Mesothelial cell of epicardium (in vitro differentiated cells): ENCODE results near the gene VPS8. TPM values are rescaled to one million over a fixed set of nuclear protein-coding genes. Genes with fewer than 3 reads are reported as not detected.

Experiments used
- DNase-seq, 2 experiments: peaks; one replicate each; pipeline ENCODE4 v3.0.0; 2021; ENCODE audit warnings: low spot score in 2 of 2; ENCODE audit not compliant: unreplicated experiment in 2 of 2
- H3K27ac Mint-ChIP-seq: 2 replicates; pipeline ENCODE4 v1.8.0; 2021; ENCODE audit warnings: mixed read lengths
- H3K27me3 Mint-ChIP-seq: 2 replicates; pipeline ENCODE4 v1.8.0; 2021; ENCODE audit warnings: low read depth, mixed read lengths
- H3K36me3 Mint-ChIP-seq: 2 replicates; pipeline ENCODE4 v1.8.0; 2021; ENCODE audit warnings: mixed read lengths
- H3K4me1 Mint-ChIP-seq: 2 replicates; pipeline ENCODE4 v1.8.0; 2021; ENCODE audit warnings: mixed read lengths
- H3K4me3 Mint-ChIP-seq: 2 replicates; pipeline ENCODE4 v1.8.0; 2021; ENCODE audit warnings: mild to moderate bottlenecking, moderate library complexity, mixed read lengths
- H3K9me3 Mint-ChIP-seq: 2 replicates; pipeline ENCODE4 v1.8.0; 2021; ENCODE audit warnings: mixed read lengths
- CTCF ChIP-seq: fragments of 200-600 bp; sonication (generic); IDR thresholded peaks from one replicate; pipeline ENCODE4 v1.5.0; 2021; ENCODE audit warnings: antibody characterized with exemption; ENCODE audit not compliant: unreplicated experiment
- total RNA-seq: library from RNA; stranded (reverse); gene quantifications from 3 replicates; pipeline ENCODE4 v1.2.1, GENCODE V29; 2021

Gene VPS8
- total RNA-seq, 1 donor from 2014 or later = 82.4 TPM

GRCh38 chr3:185070491-185071286 lies 258.7 kb downstream of the VPS8 start:
- TF ChIP-seq CTCF = no peak
- Mint-ChIP-seq H3K4me1 (peaks cover 4% of the 10 kb centered on the region), H3K27me3 (no peaks in the 10 kb centered on the region), H3K4me3 (no peak overlapping the region), H3K27ac (no peak overlapping the region), H3K9me3 (no peaks in the 10 kb centered on the region), H3K36me3 (no peaks in the 10 kb centered on the region)
- DNase-seq = no peak

GRCh38 chr3:185071287-185071800 lies 259.4 kb downstream of the VPS8 start:
- H3K27ac Mint-ChIP-seq = no peak overlapping the region
- H3K36me3 Mint-ChIP-seq = no peaks in the 10 kb centered on the region
- H3K27me3 Mint-ChIP-seq = no peaks in the 10 kb centered on the region

DNA sequence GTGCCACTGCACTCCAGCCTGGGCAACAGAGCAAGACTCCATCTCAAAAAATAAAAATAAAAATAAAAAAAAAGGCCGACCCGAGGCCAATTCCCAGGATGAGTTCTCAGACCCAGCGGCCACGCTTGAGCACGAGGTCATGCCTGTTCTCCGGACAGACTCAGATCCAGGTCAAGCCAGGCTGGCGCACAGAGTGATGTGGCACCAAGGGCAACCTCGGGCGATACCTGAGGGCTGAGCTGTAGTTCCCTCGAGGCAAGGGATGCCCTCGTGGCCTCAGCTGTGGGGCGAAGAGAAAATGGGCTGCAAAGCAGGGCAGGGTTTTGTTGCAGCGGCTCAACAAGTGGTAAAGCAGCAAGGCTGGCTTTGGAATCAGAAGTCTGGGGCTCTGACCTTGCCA lies 263.6 kb downstream of the VPS8 start:
- Mint-ChIP-seq H3K27ac (no peak overlapping the region), H3K9me3 (no peaks in the 10 kb centered on the region), H3K27me3 (no peaks in the 10 kb centered on the region), H3K4me3 (no peak overlapping the region), H3K4me1 (peaks cover 1% of the 10 kb centered on the region), H3K36me3 (no peaks in the 10 kb centered on the region)
- no peak for TF ChIP-seq CTCF
- no peak for DNase-seq

More at GRCh38 chr3:185071287-185071800, 259.4 kb downstream of the VPS8 start:
- no peaks in the 10 kb centered on the region for H3K9me3 Mint-ChIP-seq
- H3K4me3 Mint-ChIP-seq = no peak overlapping the region
- DNase-seq = no peak
- H3K4me1 Mint-ChIP-seq = peaks cover 4% of the 10 kb centered on the region
- no peak for TF ChIP-seq CTCF

- H3K36me3 Mint-ChIP-seq = no peaks in the 10 kb centered on the region
- TF ChIP-seq CTCF = no peak
- no peaks in the 10 kb centered on the region for H3K9me3 Mint-ChIP-seq
- no peaks in the 10 kb centered on the region for H3K4me1 Mint-ChIP-seq
- DNase-seq = no peak
- no peak overlapping the region for H3K27ac Mint-ChIP-seq
- H3K27me3 Mint-ChIP-seq = no peaks in the 10 kb centered on the region
- H3K4me3 Mint-ChIP-seq = no peak overlapping the region
Observed at GRCh38 chr3:185076219-185076618, 264.3 kb downstream of the VPS8 start.

- no peak for TF ChIP-seq CTCF
- Mint-ChIP-seq H3K27me3 (no peaks in the 10 kb centered on the region), H3K9me3 (no peaks in the 10 kb centered on the region), H3K27ac (no peak overlapping the region), H3K4me1 (no peaks in the 10 kb centered on the region), H3K4me3 (no peak overlapping the region), H3K36me3 (no peaks in the 10 kb centered on the region)
- no peak for DNase-seq
Observed at GRCh38 chr3:185079625-185080024, 267.7 kb downstream of the VPS8 start.
